Activated T-helper 17 cell treated with anti-CD3 and anti-CD28 coated beads, Interleukin-2, amount 50 U/mL, for 72 hours (primary cell): ENCODE data around the gene SKI. TPM values are rescaled to one million over a fixed set of nuclear protein-coding genes. Genes with fewer than 3 reads are reported as not detected.

Experiments
- ATAC-seq: fragments of 150-1000 bp; cut with Tn5 transposase; replicated peaks from 2 replicates; pipeline ENCODE4 v1.10.0; 2021; ENCODE audit warnings: mild to moderate bottlenecking, moderate library complexity
- H3K27ac Mint-ChIP-seq: one replicate; pipeline ENCODE4 v1.8.0; 2022; ENCODE audit warnings: mixed read lengths
- H3K27me3 Mint-ChIP-seq: one replicate; pipeline ENCODE4 v1.8.0; 2022; ENCODE audit warnings: mixed read lengths
- H3K36me3 Mint-ChIP-seq: one replicate; pipeline ENCODE4 v1.8.0; 2022; ENCODE audit warnings: low read depth, mild to moderate bottlenecking, mixed read lengths
- H3K4me1 Mint-ChIP-seq: one replicate; pipeline ENCODE4 v1.8.0; 2022; ENCODE audit warnings: mixed read lengths
- H3K4me3 Mint-ChIP-seq: one replicate; pipeline ENCODE4 v1.8.0; 2022; ENCODE audit warnings: mild to moderate bottlenecking, mixed read lengths
- H3K9me3 Mint-ChIP-seq: one replicate; pipeline ENCODE4 v1.8.0; 2022; ENCODE audit warnings: mixed read lengths
- total RNA-seq, 2 donors: library from RNA; stranded (reverse); gene quantifications; one replicate each; pipeline ENCODE4 v1.2.3, GENCODE V29; 2022

SKI gene
- total RNA-seq, 2 donors from 2014 or later, result 39.5 to 52.1 TPM

GRCh38 chr1:2303016-2303775, 75.1 kb downstream of the SKI start:
- H3K4me1 Mint-ChIP-seq, result peaks cover 5% of the 10 kb centered on the region
- no peak overlapping the region for H3K4me3 Mint-ChIP-seq
- no peaks in the 10 kb centered on the region for H3K9me3 Mint-ChIP-seq
- H3K27me3 Mint-ChIP-seq, result no peaks in the 10 kb centered on the region
- no peak for ATAC-seq
- H3K27ac Mint-ChIP-seq, result no peak overlapping the region
- peaks cover 53% of the 10 kb centered on the region for H3K36me3 Mint-ChIP-seq

DNA sequence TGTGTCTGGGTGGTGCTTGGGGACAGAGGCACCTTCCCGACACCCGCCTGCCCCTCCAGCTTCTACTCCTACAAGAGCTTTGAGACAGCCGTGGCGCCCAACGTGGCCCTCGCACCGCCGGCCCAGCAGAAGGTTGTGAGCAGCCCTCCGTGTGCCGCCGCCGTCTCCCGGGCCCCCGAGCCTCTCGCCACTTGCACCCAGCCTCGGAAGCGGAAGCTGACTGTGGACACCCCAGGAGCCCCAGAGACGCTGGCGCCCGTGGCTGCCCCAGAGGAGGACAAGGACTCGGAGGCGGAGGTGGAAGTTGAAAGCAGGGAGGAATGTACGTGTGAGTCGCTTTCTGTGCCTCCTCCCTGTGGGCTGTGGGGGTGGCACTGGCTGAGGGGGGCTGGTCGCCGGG, 75.7 kb downstream of the SKI start:
- Mint-ChIP-seq H3K27me3 (no peaks in the 10 kb centered on the region), H3K9me3 (no peaks in the 10 kb centered on the region), H3K27ac (no peak overlapping the region), H3K4me1 (peaks cover 1% of the 10 kb centered on the region), H3K36me3 (peaks cover 57% of the 10 kb centered on the region), H3K4me3 (no peak overlapping the region)
- ATAC-seq, result no peak

- H3K9me3 Mint-ChIP-seq, result no peaks in the 10 kb centered on the region
- no peak overlapping the region for H3K27ac Mint-ChIP-seq
- no peak for ATAC-seq
- H3K36me3 Mint-ChIP-seq, result peaks cover 57% of the 10 kb centered on the region
- no peaks in the 10 kb centered on the region for H3K27me3 Mint-ChIP-seq
- no peak overlapping the region for H3K4me3 Mint-ChIP-seq
- no peaks in the 10 kb centered on the region for H3K4me1 Mint-ChIP-seq
Observed at GRCh38 chr1:2304282-2304681, 76.2 kb downstream of the SKI start.

DNA sequence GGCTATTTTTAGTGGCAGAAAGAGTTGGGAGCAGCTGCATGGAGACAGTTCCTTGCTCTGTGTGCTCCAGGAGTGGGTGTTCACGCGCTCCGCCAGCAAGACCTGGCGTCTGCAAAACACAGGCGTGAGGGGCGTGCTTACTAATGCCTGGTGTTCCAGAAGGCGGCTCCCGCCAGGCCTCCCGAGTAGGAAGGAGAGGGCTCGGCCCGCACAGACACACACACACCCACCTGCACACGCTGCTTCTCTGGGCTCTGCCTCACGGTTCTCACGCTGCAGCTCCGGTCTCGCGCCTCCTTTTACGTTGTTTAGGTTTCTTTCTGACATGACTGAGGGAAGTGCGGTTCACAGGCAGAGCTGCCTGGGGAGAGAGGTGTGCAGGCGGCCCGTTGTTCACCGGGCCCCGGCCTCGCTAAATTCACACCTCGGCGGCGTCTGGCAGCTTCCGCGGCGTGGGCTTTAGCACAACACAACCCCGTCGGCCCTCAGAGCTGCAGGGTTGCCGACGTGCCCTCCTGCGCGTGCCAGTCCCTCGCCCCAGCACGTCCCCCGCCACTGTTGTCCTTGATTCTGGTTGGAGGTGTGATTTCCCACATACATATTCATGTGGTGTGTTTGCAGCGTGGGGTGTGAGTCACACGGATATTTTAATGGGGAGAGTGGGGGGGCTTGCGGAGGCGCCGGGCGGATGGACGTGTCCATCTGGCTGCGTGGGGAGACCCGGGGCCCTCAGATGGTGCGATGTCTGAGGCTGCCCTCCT, 77.0 kb downstream of the SKI start:
- Mint-ChIP-seq H3K27ac (no peak overlapping the region), H3K4me1 (no peaks in the 10 kb centered on the region), H3K36me3 (peaks cover 57% of the 10 kb centered on the region), H3K4me3 (no peak overlapping the region), H3K27me3 (no peaks in the 10 kb centered on the region), H3K9me3 (no peaks in the 10 kb centered on the region)
- ATAC-seq, result no peak

GRCh38 chr1:2306151-2306978, 78.2 kb downstream of the SKI start:
- H3K4me1 Mint-ChIP-seq, result no peaks in the 10 kb centered on the region
- H3K36me3 Mint-ChIP-seq, result peaks cover 57% of the 10 kb centered on the region
- no peaks in the 10 kb centered on the region for H3K27me3 Mint-ChIP-seq
- H3K9me3 Mint-ChIP-seq, result no peaks in the 10 kb centered on the region
- H3K27ac Mint-ChIP-seq, result no peak overlapping the region
- ATAC-seq, result no peak
- H3K4me3 Mint-ChIP-seq, result no peak overlapping the region

- no peaks in the 10 kb centered on the region for H3K27me3 Mint-ChIP-seq
Observed at GRCh38 chr1:2307064-2307605, 79.0 kb downstream of the SKI start.

GRCh38 chr1:2307972-2308371, 79.9 kb downstream of the SKI start:
- Mint-ChIP-seq H3K27ac (no peak overlapping the region), H3K9me3 (no peaks in the 10 kb centered on the region), H3K4me3 (no peak overlapping the region), H3K36me3 (peaks cover 52% of the 10 kb centered on the region), H3K27me3 (no peaks in the 10 kb centered on the region), H3K4me1 (no peaks in the 10 kb centered on the region)
- ATAC-seq, result no peak

More at GRCh38 chr1:2307064-2307605, 79.0 kb downstream of the SKI start:
- Mint-ChIP-seq H3K9me3 (no peaks in the 10 kb centered on the region), H3K36me3 (peaks cover 57% of the 10 kb centered on the region), H3K4me1 (no peaks in the 10 kb centered on the region), H3K4me3 (no peak overlapping the region), H3K27ac (no peak overlapping the region)
- ATAC-seq, result no peak

GRCh38 chr1:2308844-2309243, 80.7 kb downstream of the SKI start:
- H3K36me3 Mint-ChIP-seq, result peaks cover 43% of the 10 kb centered on the region
- no peaks in the 10 kb centered on the region for H3K9me3 Mint-ChIP-seq
- no peak for ATAC-seq
- H3K27ac Mint-ChIP-seq, result no peak overlapping the region
- no peaks in the 10 kb centered on the region for H3K4me1 Mint-ChIP-seq
- H3K4me3 Mint-ChIP-seq, result no peak overlapping the region
- no peaks in the 10 kb centered on the region for H3K27me3 Mint-ChIP-seq

- Mint-ChIP-seq H3K36me3 (peaks cover 32% of the 10 kb centered on the region), H3K4me3 (no peak overlapping the region), H3K27ac (no peak overlapping the region), H3K27me3 (no peaks in the 10 kb centered on the region), H3K4me1 (no peaks in the 10 kb centered on the region), H3K9me3 (no peaks in the 10 kb centered on the region)
- no peak for ATAC-seq
Observed at GRCh38 chr1:2310332-2311183, 82.4 kb downstream of the SKI start.

- Mint-ChIP-seq H3K4me3 (no peak overlapping the region), H3K4me1 (no peaks in the 10 kb centered on the region), H3K9me3 (no peaks in the 10 kb centered on the region), H3K27ac (no peak overlapping the region), H3K36me3 (peaks cover 26% of the 10 kb centered on the region), H3K27me3 (no peaks in the 10 kb centered on the region)
- ATAC-seq, result peak; percentile 50
Observed at GRCh38 chr1:2311184-2312032, 83.3 kb downstream of the SKI start.

DNA sequence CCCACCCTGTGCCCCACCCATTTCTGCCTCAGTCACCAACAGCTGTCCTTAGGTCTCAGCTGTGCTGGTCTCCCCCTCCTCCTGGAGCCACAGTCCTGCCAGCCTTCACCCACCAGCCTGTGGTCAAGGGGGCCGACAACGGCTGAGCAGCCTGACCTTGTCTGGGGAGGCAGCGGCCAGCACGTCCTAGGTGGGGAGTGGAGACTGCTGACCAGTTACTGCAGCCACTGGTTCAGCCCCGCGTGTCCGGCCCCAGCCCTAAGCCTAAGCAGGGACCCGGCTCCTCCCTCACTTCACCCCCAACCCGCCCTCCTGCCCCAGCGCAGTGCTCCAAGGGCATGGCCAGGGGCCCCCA, 84.0 kb downstream of the SKI start:
- Mint-ChIP-seq H3K27ac (no peak overlapping the region), H3K4me3 (no peak overlapping the region), H3K27me3 (no peaks in the 10 kb centered on the region), H3K9me3 (no peaks in the 10 kb centered on the region), H3K4me1 (no peaks in the 10 kb centered on the region), H3K36me3 (peaks cover 20% of the 10 kb centered on the region)
- no peak for ATAC-seq

DNA sequence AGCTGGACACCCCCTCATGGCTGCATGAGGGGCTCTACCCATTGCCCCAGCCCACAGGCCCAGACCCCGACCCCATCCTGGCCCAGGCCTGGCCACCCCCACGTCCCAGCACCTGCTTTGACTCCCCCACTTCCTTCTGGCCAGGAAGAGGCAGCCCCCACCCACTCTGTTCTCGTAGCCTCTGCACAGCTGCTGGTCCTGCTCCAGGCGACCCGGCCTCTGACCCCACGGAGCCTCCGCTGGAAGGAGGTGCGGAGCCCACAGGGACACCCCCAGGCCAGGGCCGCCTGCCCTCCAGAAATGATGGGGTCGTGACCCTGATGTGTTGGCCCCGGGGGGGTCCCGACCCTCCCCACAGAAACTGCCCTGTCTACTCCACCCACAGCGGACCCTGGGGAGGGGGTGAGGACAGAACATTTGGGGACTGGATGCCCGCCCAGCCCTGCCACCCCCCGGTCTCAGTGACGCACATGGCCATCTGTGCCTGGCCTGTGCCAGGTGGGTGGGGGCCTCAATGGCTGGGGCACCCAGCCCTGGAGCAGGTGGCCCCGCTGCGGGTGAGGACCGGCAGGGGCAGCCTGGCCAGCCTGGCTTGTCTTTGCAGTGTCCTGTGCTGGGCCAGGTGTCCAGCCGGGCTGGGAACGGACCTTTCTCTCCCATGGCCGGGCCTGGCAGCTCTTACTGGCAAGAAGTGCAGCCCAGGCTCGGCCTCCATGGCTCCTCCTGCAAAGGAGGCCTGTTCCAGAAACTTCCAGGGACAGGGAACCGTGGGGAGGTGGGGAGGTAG, 84.6 kb downstream of the SKI start:
- Mint-ChIP-seq H3K36me3 (peaks cover 14% of the 10 kb centered on the region), H3K9me3 (no peaks in the 10 kb centered on the region), H3K27me3 (no peaks in the 10 kb centered on the region), H3K4me1 (no peaks in the 10 kb centered on the region), H3K4me3 (no peak overlapping the region), H3K27ac (no peak overlapping the region)
- no peak for ATAC-seq
